AG09309 (cell line): ENCODE measurements around the gene PRDM8.

Source experiments
- DNase-seq: peaks from one replicate; pipeline ENCODE4 v3.0.0-alpha.2; 2010; ENCODE audit warnings: low read depth
- H3K4me3 ChIP-seq: 2 replicates; pipeline ENCODE4 v1.5.1; 2011; ENCODE audit warnings: mild to moderate bottlenecking, low read depth, low read length, moderate library complexity; ENCODE audit not compliant: control insufficient read depth
- CTCF ChIP-seq: IDR thresholded peaks from 2 replicates; pipeline ENCODE4 v1.5.1; 2011; ENCODE audit warnings: mild to moderate bottlenecking, low read depth, low read length, inconsistent platforms; ENCODE audit not compliant: insufficient read depth, control insufficient read depth; ENCODE audit errors: missing control alignments

The PRDM8 gene

GRCh38 chr4:80156410-80156809, 40.9 kb upstream of the PRDM8 start:
- DNase-seq = no peak
- TF ChIP-seq CTCF = no peak
- no peak overlapping the region for H3K4me3 ChIP-seq

GRCh38 chr4:80161413-80162058, 35.8 kb upstream of the PRDM8 start:
- DNase-seq = no peak
- TF ChIP-seq CTCF = no peak
- no peak overlapping the region for H3K4me3 ChIP-seq

- no peak overlapping the region for H3K4me3 ChIP-seq
- no peak for DNase-seq
- TF ChIP-seq CTCF = no peak
These were observed 34.9 kb upstream of the PRDM8 start for GRCh38 chr4:80162418-80162817.

- no peak for TF ChIP-seq CTCF
- DNase-seq = no peak
- H3K4me3 ChIP-seq = no peak overlapping the region
These were observed 31.4 kb upstream of the PRDM8 start for GRCh38 chr4:80165855-80166254.

GRCh38 chr4:80171251-80171650, 26.1 kb upstream of the PRDM8 start:
- no peak overlapping the region for H3K4me3 ChIP-seq
- DNase-seq = peak; percentile 66
- TF ChIP-seq CTCF = no peak

GRCh38 chr4:80171656-80172055, 25.6 kb upstream of the PRDM8 start:
- no peak for DNase-seq
- no peak overlapping the region for H3K4me3 ChIP-seq
- no peak for TF ChIP-seq CTCF

GRCh38 chr4:80172203-80172602, 25.1 kb upstream of the PRDM8 start:
- H3K4me3 ChIP-seq = no peak overlapping the region
- no peak for DNase-seq
- no peak for TF ChIP-seq CTCF
